Measurements from ENCODE around the gene ESR1.
"Not testable (repeated sequence)": the region's sequence is repeated elsewhere in the genome, so short reads cannot be mapped to it uniquely, and the experiment has no call there.

The ESR1 gene

DNA sequence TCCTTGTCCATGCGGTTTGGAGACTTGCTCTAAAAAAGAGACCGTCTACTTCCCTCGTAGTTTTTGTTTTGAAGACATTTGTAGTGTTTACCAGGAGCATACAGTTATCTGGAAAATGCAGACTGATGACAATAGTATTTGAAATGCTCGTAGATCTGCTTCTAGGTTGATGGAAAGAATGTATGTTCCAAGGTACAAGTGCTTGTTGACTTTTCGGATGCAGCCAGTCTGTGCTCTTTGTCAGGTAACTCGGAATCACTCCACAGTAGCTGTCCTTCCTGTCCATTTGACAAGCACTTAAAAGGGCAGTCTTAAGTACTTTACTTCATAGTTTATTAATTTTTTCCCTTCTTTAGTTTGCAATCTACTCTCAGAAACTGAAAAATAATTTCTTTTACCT, 194.8 kb downstream of the ESR1 start:
- Histone ChIP-seq H3K27ac (no peak overlapping the region), H3K4me3 (no peak overlapping the region), H3K4me1 (no peaks in the 10 kb centered on the region), H3K36me3 (no peaks in the 10 kb centered on the region), H3K9ac (no peak overlapping the region), H4K20me1 (no peaks in the 10 kb centered on the region), H3K9me3 (no peaks in the 10 kb centered on the region), H3K27me3 (no peaks in the 10 kb centered on the region), H3K4me2 (no peak overlapping the region)
- no peak for TF ChIP-seq Cebpa-rat (IDR thresholded peaks at IDR 0.05)

DNA sequence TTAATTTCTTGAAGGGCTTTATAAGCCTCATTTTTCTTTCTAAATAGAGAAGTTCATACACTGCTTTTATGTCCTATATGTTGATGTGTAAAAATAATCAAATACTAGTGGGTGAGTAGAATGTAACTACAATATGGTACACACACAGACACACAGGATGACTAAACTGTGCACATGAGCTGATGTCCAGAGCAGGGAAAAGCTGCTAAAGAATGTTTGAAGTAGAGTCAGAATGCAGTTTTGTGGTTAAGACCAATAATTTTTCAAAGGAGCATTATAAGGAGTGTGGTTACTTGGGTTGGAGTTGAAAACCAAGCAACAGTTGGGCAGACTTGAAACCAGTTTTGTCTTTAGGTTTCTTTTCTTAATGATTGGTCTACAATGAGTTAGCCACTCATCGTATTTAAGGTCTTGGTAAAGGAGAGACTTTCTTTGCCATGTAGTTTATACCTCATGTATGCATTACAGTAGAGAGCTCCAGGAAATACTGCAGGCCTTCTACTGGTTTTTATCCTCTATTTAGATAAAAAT, 196.6 kb downstream of the ESR1 start:
- no peaks in the 10 kb centered on the region for H3K36me3 ChIP-seq
- H3K9me3 ChIP-seq, result no peaks in the 10 kb centered on the region
- H3K4me3 ChIP-seq, result no peak overlapping the region
- TF ChIP-seq Cebpa-rat (IDR thresholded peaks at IDR 0.05), result no peak
- H3K4me2 ChIP-seq, result no peak overlapping the region
- no peak overlapping the region for H3K9ac ChIP-seq
- H3K27ac ChIP-seq, result no peak overlapping the region
- no peaks in the 10 kb centered on the region for H3K4me1 ChIP-seq
- no peaks in the 10 kb centered on the region for H3K27me3 ChIP-seq
- no peaks in the 10 kb centered on the region for H4K20me1 ChIP-seq

DNA sequence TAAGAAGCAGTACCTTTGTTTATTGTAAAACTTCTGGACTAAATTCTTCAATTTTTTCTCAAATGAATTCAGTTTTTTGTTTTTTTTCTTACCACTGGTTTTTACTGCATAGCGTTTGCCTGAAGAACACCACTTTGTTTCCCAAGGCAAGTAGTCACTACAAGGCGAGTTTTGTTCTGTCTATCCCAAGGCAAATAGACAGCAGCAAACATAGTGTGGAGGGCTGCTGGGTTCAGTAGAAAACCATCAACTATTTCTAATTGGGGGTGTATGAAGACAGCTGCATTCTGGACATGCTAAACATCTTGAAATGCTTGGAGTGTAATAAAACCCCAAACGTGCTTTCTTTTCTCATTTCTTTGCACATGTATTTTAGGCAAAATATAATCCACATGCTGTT, 197.4 kb downstream of the ESR1 start:
- Histone ChIP-seq H3K27me3 (no peaks in the 10 kb centered on the region), H3K27ac (no peak overlapping the region), H3K9ac (no peak overlapping the region), H3K9me3 (no peaks in the 10 kb centered on the region), H3K4me2 (no peak overlapping the region), H3K4me3 (no peak overlapping the region), H3K36me3 (no peaks in the 10 kb centered on the region), H3K4me1 (no peaks in the 10 kb centered on the region), H4K20me1 (no peaks in the 10 kb centered on the region)
- TF ChIP-seq Cebpa-rat (IDR thresholded peaks at IDR 0.05), result no peak

DNA sequence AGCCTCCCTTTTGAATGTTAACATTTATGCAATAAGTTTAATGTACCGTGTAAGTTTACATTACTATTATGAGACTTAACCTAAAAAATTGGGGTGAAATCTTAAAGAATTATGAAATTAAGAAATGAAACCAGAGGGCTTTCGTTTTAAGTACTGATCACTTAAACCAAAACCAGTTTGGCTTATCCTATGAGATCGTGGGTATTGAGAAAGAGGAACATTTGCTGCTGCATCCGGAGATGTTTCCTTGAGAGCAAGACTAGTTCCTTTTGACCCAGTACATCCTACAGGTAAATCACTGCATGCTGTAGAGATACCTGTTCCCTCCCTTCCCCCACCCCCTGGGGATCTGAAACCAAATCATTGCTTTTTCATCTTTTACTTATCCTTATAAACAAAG, 201.3 kb downstream of the ESR1 start:
- H3K9me3 ChIP-seq, result no peaks in the 10 kb centered on the region
- no peak overlapping the region for H3K4me3 ChIP-seq
- no peaks in the 10 kb centered on the region for H4K20me1 ChIP-seq
- no peak overlapping the region for H3K27ac ChIP-seq
- no peaks in the 10 kb centered on the region for H3K4me1 ChIP-seq
- TF ChIP-seq Cebpa-rat (IDR thresholded peaks at IDR 0.05), result no peak
- no peak overlapping the region for H3K4me2 ChIP-seq
- no peaks in the 10 kb centered on the region for H3K27me3 ChIP-seq
- no peaks in the 10 kb centered on the region for H3K36me3 ChIP-seq
- H3K9ac ChIP-seq, result no peak overlapping the region

DNA sequence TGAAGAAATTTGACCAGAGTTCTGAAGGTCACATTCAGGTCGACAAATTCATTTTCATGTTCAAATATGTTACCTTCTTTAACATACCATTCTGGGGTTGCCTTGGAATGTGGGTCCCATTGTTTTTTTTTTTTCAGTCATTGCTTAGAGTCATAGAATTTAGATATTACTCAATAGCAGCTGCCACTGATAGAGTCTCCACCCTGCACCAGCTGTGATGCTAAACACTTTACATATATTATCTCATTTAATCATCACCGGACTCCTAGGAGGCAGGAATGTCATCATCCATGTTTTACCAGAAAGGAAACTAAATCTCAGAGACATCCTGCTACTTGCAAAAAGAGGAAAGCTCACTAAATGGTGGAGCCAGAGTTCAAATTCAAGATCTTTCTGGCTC, 204.7 kb downstream of the ESR1 start:
- H3K27ac ChIP-seq, result no peak overlapping the region
- H3K27me3 ChIP-seq, result no peaks in the 10 kb centered on the region
- no peaks in the 10 kb centered on the region for H3K9me3 ChIP-seq
- no peak overlapping the region for H3K9ac ChIP-seq
- H4K20me1 ChIP-seq, result no peaks in the 10 kb centered on the region
- H3K4me3 ChIP-seq, result no peak overlapping the region
- no peaks in the 10 kb centered on the region for H3K4me1 ChIP-seq
- no peak overlapping the region for H3K4me2 ChIP-seq
- H3K36me3 ChIP-seq, result no peaks in the 10 kb centered on the region
- no peak for TF ChIP-seq Cebpa-rat (IDR thresholded peaks at IDR 0.05)

DNA sequence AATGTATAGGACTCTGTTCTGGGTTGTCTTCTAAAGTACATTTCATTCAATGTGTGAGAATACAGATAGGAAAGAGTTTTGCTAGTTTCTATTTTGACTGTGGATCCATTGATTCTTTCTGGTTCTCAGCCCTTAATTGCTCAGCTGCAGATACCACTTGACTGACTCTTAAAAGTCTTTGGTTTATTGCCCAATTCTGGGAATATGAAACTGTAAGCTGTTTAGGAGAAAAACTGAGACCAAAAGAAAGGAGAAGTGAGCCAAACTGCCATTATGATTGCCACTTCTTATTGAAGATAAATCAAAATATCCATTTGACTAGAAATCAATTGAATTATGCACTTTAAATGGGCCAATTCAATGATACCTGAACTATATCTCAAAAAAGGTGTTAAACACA, 211.4 kb downstream of the ESR1 start:
- no peaks in the 10 kb centered on the region for H4K20me1 ChIP-seq
- H3K27ac ChIP-seq, result no peak overlapping the region
- H3K4me3 ChIP-seq, result no peak overlapping the region
- H3K9ac ChIP-seq, result no peak overlapping the region
- H3K27me3 ChIP-seq, result no peaks in the 10 kb centered on the region
- no peak for TF ChIP-seq Cebpa-rat (IDR thresholded peaks at IDR 0.05)
- no peaks in the 10 kb centered on the region for H3K9me3 ChIP-seq
- no peak overlapping the region for H3K4me2 ChIP-seq
- no peaks in the 10 kb centered on the region for H3K4me1 ChIP-seq
- H3K36me3 ChIP-seq, result no peaks in the 10 kb centered on the region

DNA sequence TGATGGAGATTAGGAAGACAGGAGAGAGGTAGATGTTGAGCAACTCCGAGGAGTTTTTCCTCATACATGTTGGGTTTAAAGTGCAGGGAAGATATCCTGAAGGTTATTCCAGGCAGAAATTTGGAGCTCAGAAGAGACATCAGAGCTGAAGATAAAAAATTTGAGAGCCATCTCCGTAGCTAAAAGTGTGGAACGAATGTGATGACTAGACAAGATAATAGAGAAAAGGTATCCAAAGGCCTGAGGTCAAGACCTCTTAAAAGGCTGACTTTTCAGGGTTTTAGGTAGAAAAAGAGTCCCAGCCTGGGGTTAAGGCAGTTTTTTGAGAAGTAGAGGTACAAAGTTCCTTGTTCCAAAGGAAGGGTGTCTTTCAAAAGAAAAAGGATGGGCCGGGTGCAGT, 214.8 kb downstream of the ESR1 start:
- no peaks in the 10 kb centered on the region for H3K36me3 ChIP-seq
- TF ChIP-seq Cebpa-rat (IDR thresholded peaks at IDR 0.05), result no peak
- H3K27me3 ChIP-seq, result no peaks in the 10 kb centered on the region
- H3K4me3 ChIP-seq, result no peak overlapping the region
- no peaks in the 10 kb centered on the region for H3K9me3 ChIP-seq
- H3K9ac ChIP-seq, result no peak overlapping the region
- no peak overlapping the region for H3K27ac ChIP-seq
- no peaks in the 10 kb centered on the region for H3K4me1 ChIP-seq
- no peaks in the 10 kb centered on the region for H4K20me1 ChIP-seq
- no peak overlapping the region for H3K4me2 ChIP-seq

DNA sequence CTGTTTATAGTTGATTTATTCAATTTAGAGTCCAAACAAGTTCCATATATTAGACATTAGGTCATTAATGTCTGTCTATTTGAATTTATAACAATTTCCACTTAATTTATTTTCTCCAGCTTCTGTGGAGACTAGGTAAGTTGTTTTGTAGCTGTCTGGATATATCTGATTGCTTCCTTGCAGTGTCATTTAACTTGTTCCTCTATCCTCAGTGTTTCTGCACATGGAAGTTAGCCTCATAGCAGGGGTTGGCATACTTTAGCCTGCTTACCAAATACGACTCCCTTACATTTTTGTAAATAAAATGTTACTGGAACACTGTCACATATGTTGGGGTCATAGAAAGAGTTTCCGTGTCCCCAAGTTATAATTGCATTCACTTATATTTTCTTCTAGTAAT, 216.1 kb downstream of the ESR1 start:
- H3K27me3 ChIP-seq, result no peaks in the 10 kb centered on the region
- H3K4me2 ChIP-seq, result no peak overlapping the region
- no peak overlapping the region for H3K27ac ChIP-seq
- H3K9me3 ChIP-seq, result peaks cover 8% of the 10 kb centered on the region
- H3K4me1 ChIP-seq, result no peaks in the 10 kb centered on the region
- no peak overlapping the region for H3K4me3 ChIP-seq
- no peaks in the 10 kb centered on the region for H3K36me3 ChIP-seq
- no peaks in the 10 kb centered on the region for H4K20me1 ChIP-seq
- no peak overlapping the region for H3K9ac ChIP-seq
- no peak for TF ChIP-seq Cebpa-rat (IDR thresholded peaks at IDR 0.05)

DNA sequence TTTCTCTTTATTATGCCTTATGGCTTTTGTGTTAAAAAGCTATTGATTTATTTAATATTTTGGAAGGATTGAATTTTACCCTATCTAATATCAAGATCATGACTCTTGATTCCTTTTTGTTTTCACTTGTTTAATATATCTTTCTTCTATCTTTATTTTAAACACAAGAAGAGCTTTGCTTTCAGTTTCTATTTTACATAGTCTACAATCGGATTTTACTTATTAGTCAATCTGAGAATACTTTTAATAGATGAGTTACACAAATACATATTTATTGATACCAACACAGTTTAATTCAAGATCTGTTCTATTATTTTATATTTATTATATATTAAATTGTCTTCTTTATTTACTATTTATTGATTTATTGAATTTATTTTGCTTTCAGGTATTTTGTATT, 218.8 kb downstream of the ESR1 start:
- H3K4me3 ChIP-seq, result no peak overlapping the region
- no peaks in the 10 kb centered on the region for H3K4me1 ChIP-seq
- H3K9me3 ChIP-seq, result peaks cover 8% of the 10 kb centered on the region
- H3K27me3 ChIP-seq, result no peaks in the 10 kb centered on the region
- H4K20me1 ChIP-seq, result no peaks in the 10 kb centered on the region
- H3K36me3 ChIP-seq, result no peaks in the 10 kb centered on the region
- no peak overlapping the region for H3K9ac ChIP-seq
- H3K27ac ChIP-seq, result no peak overlapping the region
- H3K4me2 ChIP-seq, result no peak overlapping the region
- no peak for TF ChIP-seq Cebpa-rat (IDR thresholded peaks at IDR 0.05)

DNA sequence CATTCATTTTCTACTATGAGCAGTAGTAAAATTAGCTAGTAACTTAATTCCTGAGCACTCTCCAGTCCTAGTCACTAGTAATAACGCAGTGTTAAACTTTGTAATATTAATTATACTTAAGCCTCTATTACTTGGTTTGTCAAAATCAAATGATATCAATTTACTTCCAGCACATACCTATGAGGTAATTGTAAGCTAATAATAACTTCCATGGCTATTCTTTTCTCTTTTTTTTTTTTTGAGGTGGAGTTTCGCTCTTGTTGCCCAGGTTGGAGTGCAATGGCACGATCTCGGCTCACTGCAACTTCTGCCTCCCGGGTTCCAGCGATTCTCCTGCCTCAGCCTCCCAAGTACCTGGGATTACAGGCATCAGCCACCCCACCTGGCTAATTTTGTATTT, 219.3 kb downstream of the ESR1 start:
- not testable (repeated sequence) for H4K20me1 ChIP-seq, H3K9me3 ChIP-seq, H3K27ac ChIP-seq, H3K4me2 ChIP-seq, H3K27me3 ChIP-seq, H3K4me1 ChIP-seq, H3K9ac ChIP-seq, H3K36me3 ChIP-seq, H3K4me3 ChIP-seq

DNA sequence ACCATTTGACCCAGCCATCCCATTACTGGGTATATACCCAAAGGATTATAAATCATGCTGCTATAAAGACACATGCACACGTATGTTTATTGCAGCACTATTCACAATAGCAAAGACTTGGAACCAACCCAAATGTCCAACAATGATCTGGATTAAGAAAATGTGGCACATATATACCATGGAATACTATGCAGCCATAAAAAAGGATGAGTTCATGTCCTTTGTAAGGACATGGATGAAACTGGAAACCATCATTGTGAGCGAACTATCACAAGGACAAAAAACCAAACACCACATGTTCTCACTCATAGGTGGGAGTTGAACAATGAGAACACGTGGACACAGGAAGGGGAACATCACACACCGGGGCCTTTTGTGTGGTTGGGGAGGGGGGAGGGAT, 226.3 kb downstream of the ESR1 start:
- not testable (repeated sequence) for H4K20me1 ChIP-seq, H3K27me3 ChIP-seq, H3K4me2 ChIP-seq, H3K36me3 ChIP-seq, H3K4me3 ChIP-seq, H3K9ac ChIP-seq, H3K9me3 ChIP-seq, H3K27ac ChIP-seq, H3K4me1 ChIP-seq

Measured in BLaER1 (cell line).